GM18511 (cell line): ENCODE measurements around the gene CTNNAL1.

ENCODE experiments used
- ATAC-seq: cut with Tn5 transposase; IDR thresholded peaks from one replicate; pipeline ENCODE4 v1.9.1; 2021; ENCODE audit warnings: mild to moderate bottlenecking, moderate library complexity; ENCODE audit not compliant: unreplicated experiment

The CTNNAL1 gene

GRCh38 chr9:109027176-109027575, 13.9 kb upstream of the CTNNAL1 start:
- ATAC-seq: no peak

- ATAC-seq: no peak
Measured at GRCh38 chr9:109026306-109026705, 13.0 kb upstream of the CTNNAL1 start.

- ATAC-seq: no peak
Measured at GRCh38 chr9:109022873-109023272, 9.6 kb upstream of the CTNNAL1 start.

GRCh38 chr9:109020581-109021511, 7.5 kb upstream of the CTNNAL1 start:
- no peak for ATAC-seq

- no peak for ATAC-seq
Measured at GRCh38 chr9:109020113-109020512, 6.8 kb upstream of the CTNNAL1 start.

- no peak for ATAC-seq
Measured at GRCh38 chr9:109019420-109019819, 6.1 kb upstream of the CTNNAL1 start.

GRCh38 chr9:109017493-109017892, 4.2 kb upstream of the CTNNAL1 start:
- peak; percentile 51 for ATAC-seq

GRCh38 chr9:109017061-109017460, 3.8 kb upstream of the CTNNAL1 start:
- no peak for ATAC-seq

GRCh38 chr9:109016132-109016531, 2.8 kb upstream of the CTNNAL1 start:
- no peak for ATAC-seq

GRCh38 chr9:109014608-109015280, 1.4 kb upstream of the CTNNAL1 start:
- no peak for ATAC-seq

GRCh38 chr9:109013679-109014607, 644 bp upstream of the CTNNAL1 start:
- no peak for ATAC-seq

GRCh38 chr9:109012009-109012875, 1.1 kb downstream of the CTNNAL1 start:
- peak; percentile 46 for ATAC-seq

GRCh38 chr9:109011231-109011671, 2.0 kb downstream of the CTNNAL1 start:
- ATAC-seq: no peak

- peak; percentile 24 for ATAC-seq
Measured at GRCh38 chr9:109010746-109011145, 2.6 kb downstream of the CTNNAL1 start.

GRCh38 chr9:109005678-109006077, 7.6 kb downstream of the CTNNAL1 start:
- no peak for ATAC-seq

GRCh38 chr9:109003116-109003515, 10.2 kb downstream of the CTNNAL1 start:
- ATAC-seq: no peak

- no peak for ATAC-seq
Measured at GRCh38 chr9:109002141-109002540, 11.2 kb downstream of the CTNNAL1 start.

- ATAC-seq: no peak
Measured at GRCh38 chr9:109001275-109001676, 12.0 kb downstream of the CTNNAL1 start.

GRCh38 chr9:108997112-108997511, 16.2 kb downstream of the CTNNAL1 start:
- ATAC-seq: no peak

GRCh38 chr9:108996643-108997042, 16.7 kb downstream of the CTNNAL1 start:
- ATAC-seq: no peak
